SK-N-SH treated with all-trans-retinoic acid at 6 μM for 48 hours (cell line): ENCODE results near the gene PRMT1.
"Not testable (repeated sequence)": the region's sequence is repeated elsewhere in the genome, so short reads cannot be mapped to it uniquely, and the experiment has no call there.

Source experiments
- ATAC-seq: fragments of 200-7000 bp; cut with Tn5 transposase; 3 replicates; pipeline ENCODE4 v1.9.1; 2020; ENCODE audit warnings: mild to moderate bottlenecking, moderate library complexity
- ARNTL ChIP-seq: fragments of 450-650 bp; formaldehyde crosslinking; IDR thresholded peaks from 2 replicates; pipeline ENCODE4 v1.5.0; 2020; ENCODE audit warnings: low read depth, mild to moderate bottlenecking, moderate library complexity, borderline replicate concordance
- BACH2 ChIP-seq: fragments of 250-450 bp; sonication (Bioruptor Pico); IDR thresholded peaks from 2 replicates; pipeline ENCODE4 v1.9.0; 2021; ENCODE audit warnings: mild to moderate bottlenecking, borderline replicate concordance
- CSDC2 ChIP-seq: fragments of 250-450 bp; sonication (Bioruptor Pico); IDR thresholded peaks from 2 replicates; pipeline ENCODE4 v1.5.0; 2020; ENCODE audit warnings: mild to moderate bottlenecking, moderate library complexity
- ESRRG ChIP-seq: fragments of 250-450 bp; sonication (Bioruptor Pico); IDR thresholded peaks from 2 replicates; pipeline ENCODE4 v1.6.1; 2021; ENCODE audit warnings: mild to moderate bottlenecking
- GLIS3 ChIP-seq: fragments of 250-450 bp; sonication (Bioruptor Pico); IDR thresholded peaks from 2 replicates; pipeline ENCODE4 v1.5.0; 2020; ENCODE audit warnings: mild to moderate bottlenecking, moderate library complexity
- ISL1 ChIP-seq: fragments of 250-450 bp; sonication (Bioruptor Pico); IDR thresholded peaks from 2 replicates; pipeline ENCODE4 v2.1.2; 2022; ENCODE audit warnings: mild to moderate bottlenecking, moderate library complexity
- OSR1 ChIP-seq: fragments of 250-450 bp; sonication (Bioruptor Pico); IDR thresholded peaks from 2 replicates; pipeline ENCODE4 v1.8.0; 2022; ENCODE audit warnings: moderate library complexity, mild to moderate bottlenecking, inconsistent platforms
- PPARA ChIP-seq: fragments of 250-450 bp; sonication (Bioruptor Pico); IDR thresholded peaks from 2 replicates; pipeline ENCODE4 v1.5.0; 2020; ENCODE audit warnings: mild to moderate bottlenecking, borderline replicate concordance
- RARB ChIP-seq: fragments of 250-450 bp; sonication (Bioruptor Pico); IDR thresholded peaks from 2 replicates; pipeline ENCODE4 v1.8.0; 2021; ENCODE audit warnings: mild to moderate bottlenecking, moderate library complexity
- SNAI2 ChIP-seq: fragments of 250-450 bp; sonication (Bioruptor Pico); IDR thresholded peaks from 2 replicates; pipeline ENCODE4 v1.5.0; 2020; ENCODE audit warnings: mild to moderate bottlenecking, moderate library complexity
- TOX ChIP-seq: fragments of 250-450 bp; sonication (Bioruptor Pico); IDR thresholded peaks from 2 replicates; pipeline ENCODE4 v1.8.0; 2021; ENCODE audit warnings: mild to moderate bottlenecking, moderate library complexity, borderline replicate concordance
- ZC3H10 ChIP-seq: fragments of 250-450 bp; sonication (Bioruptor Pico); IDR thresholded peaks from 2 replicates; pipeline ENCODE4 v1.5.1; 2021; ENCODE audit warnings: mild to moderate bottlenecking, moderate library complexity
- ZFP3 ChIP-seq: fragments of 250-450 bp; sonication (Bioruptor Pico); IDR thresholded peaks from 2 replicates; pipeline ENCODE4 v1.5.0; 2020; ENCODE audit warnings: mild to moderate bottlenecking, moderate library complexity
- ZFP30 ChIP-seq: fragments of 450-650 bp; formaldehyde crosslinking; IDR thresholded peaks from 2 replicates; pipeline ENCODE4 v1.5.0; 2022; ENCODE audit warnings: mild to moderate bottlenecking, moderate library complexity
- ZNF565 ChIP-seq: fragments of 450-650 bp; formaldehyde crosslinking; conservative IDR thresholded peaks from 2 replicates; pipeline ENCODE4 v1.5.0; 2020; ENCODE audit warnings: low read depth, mild to moderate bottlenecking, moderate library complexity
- ZNF8 ChIP-seq: fragments of 450-650 bp; formaldehyde crosslinking; IDR thresholded peaks from 2 replicates; pipeline ENCODE4 v1.5.0; 2020; ENCODE audit warnings: mild to moderate bottlenecking, moderate library complexity
- TF ChIP-seq, protein P1 (sequence below): fragments of 250-450 bp; sonication (Bioruptor Pico); IDR thresholded peaks from 2 replicates; pipeline ENCODE4 v1.5.1; 2021; ENCODE audit warnings: mild to moderate bottlenecking, moderate library complexity
- TF ChIP-seq, protein P2 (sequence below): fragments of 250-450 bp; sonication (Bioruptor Pico); IDR thresholded peaks from 2 replicates; pipeline ENCODE4 v1.5.1; 2020; ENCODE audit warnings: low read depth, mild to moderate bottlenecking, moderate library complexity
- TF ChIP-seq, protein P3 (sequence below): fragments of 250-450 bp; sonication (Bioruptor Pico); IDR thresholded peaks from 2 replicates; pipeline ENCODE4 v1.8.0; 2021; ENCODE audit warnings: low read depth, mild to moderate bottlenecking, moderate library complexity, borderline replicate concordance
- TF ChIP-seq, protein P4 (sequence below): fragments of 250-450 bp; sonication (Bioruptor Pico); IDR thresholded peaks from 2 replicates; pipeline ENCODE4 v1.8.0; 2020; ENCODE audit warnings: mild to moderate bottlenecking, moderate library complexity, borderline replicate concordance
- TF ChIP-seq, protein P5 (sequence below): fragments of 250-450 bp; sonication (Bioruptor Pico); IDR thresholded peaks from 2 replicates; pipeline ENCODE4 v1.5.0; 2020; ENCODE audit warnings: mild to moderate bottlenecking, moderate library complexity

Gene PRMT1

DNA sequence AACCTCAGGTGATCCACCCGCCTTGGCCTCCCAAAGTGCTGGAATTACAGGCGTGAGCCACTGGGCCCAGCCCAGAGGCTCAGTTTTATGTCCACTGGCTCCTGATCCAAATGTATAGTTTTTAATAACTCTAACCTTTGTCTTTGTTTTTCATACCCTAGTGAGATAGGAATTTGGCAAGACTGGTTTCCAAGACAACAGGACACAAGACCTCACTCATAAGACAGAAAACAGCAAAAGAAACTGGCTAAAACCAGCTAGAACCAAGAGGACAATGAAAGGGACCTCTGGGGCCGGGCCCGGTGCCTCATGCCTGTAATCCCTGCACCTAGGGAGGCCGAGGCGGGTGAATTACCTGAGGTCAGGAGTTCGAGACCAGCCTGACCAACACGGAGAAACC lies 41.4 kb downstream of the PRMT1 start:
- TF ChIP-seq, protein P1, sequence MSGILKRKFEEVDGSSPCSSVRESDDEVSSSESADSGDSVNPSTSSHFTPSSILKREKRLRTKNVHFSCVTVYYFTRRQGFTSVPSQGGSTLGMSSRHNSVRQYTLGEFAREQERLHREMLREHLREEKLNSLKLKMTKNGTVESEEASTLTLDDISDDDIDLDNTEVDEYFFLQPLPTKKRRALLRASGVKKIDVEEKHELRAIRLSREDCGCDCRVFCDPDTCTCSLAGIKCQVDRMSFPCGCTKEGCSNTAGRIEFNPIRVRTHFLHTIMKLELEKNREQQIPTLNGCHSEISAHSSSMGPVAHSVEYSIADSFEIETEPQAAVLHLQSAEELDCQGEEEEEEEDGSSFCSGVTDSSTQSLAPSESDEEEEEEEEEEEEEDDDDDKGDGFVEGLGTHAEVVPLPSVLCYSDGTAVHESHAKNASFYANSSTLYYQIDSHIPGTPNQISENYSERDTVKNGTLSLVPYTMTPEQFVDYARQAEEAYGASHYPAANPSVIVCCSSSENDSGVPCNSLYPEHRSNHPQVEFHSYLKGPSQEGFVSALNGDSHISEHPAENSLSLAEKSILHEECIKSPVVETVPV (CRISPR knock-in tag) = no peak
- TF ChIP-seq ZNF565 (CRISPR knock-in tag) (no peak), OSR1 (CRISPR knock-in tag) (no peak), ISL1 (CRISPR knock-in tag) (no peak), TOX (CRISPR knock-in tag) (no peak), RARB (CRISPR knock-in tag) (no peak), ZC3H10 (CRISPR knock-in tag) (no peak), ZFP30 (no peak), ZFP3 (CRISPR knock-in tag) (no peak), ARNTL (CRISPR knock-in tag) (no peak)
- TF ChIP-seq, protein P2, sequence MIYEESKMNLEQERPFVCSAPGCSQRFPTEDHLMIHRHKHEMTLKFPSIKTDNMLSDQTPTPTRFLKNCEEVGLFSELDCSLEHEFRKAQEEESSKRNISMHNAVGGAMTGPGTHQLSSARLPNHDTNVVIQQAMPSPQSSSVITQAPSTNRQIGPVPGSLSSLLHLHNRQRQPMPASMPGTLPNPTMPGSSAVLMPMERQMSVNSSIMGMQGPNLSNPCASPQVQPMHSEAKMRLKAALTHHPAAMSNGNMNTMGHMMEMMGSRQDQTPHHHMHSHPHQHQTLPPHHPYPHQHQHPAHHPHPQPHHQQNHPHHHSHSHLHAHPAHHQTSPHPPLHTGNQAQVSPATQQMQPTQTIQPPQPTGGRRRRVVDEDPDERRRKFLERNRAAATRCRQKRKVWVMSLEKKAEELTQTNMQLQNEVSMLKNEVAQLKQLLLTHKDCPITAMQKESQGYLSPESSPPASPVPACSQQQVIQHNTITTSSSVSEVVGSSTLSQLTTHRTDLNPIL (CRISPR knock-in tag) = no peak
- TF ChIP-seq, protein P3, sequence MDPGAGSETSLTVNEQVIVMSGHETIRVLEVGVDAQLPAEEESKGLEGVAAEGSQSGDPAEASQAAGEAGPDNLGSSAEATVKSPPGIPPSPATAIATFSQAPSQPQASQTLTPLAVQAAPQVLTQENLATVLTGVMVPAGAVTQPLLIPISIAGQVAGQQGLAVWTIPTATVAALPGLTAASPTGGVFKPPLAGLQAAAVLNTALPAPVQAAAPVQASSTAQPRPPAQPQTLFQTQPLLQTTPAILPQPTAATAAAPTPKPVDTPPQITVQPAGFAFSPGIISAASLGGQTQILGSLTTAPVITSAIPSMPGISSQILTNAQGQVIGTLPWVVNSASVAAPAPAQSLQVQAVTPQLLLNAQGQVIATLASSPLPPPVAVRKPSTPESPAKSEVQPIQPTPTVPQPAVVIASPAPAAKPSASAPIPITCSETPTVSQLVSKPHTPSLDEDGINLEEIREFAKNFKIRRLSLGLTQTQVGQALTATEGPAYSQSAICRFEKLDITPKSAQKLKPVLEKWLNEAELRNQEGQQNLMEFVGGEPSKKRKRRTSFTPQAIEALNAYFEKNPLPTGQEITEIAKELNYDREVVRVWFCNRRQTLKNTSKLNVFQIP (CRISPR knock-in tag) = no peak
- no peak for ATAC-seq

DNA sequence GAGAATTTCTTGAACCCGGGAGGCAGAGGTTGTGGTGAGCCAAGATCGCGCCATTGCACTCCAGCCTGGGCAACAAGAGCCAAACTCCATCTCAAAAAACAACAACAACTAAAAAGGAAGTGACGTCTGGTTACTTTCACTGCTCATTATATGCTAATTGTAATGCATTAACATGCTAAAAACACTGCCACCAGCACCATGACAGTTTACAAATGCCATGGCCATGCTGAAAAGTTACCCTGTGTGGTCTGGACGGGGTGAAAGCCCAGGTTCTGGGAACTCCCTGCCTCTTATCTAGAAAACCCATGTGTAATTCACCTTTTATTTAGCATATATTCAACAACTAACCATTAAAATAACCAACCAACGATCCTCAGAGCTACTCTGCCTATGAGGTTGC lies 41.9 kb downstream of the PRMT1 start:
- TF ChIP-seq, protein P4, sequence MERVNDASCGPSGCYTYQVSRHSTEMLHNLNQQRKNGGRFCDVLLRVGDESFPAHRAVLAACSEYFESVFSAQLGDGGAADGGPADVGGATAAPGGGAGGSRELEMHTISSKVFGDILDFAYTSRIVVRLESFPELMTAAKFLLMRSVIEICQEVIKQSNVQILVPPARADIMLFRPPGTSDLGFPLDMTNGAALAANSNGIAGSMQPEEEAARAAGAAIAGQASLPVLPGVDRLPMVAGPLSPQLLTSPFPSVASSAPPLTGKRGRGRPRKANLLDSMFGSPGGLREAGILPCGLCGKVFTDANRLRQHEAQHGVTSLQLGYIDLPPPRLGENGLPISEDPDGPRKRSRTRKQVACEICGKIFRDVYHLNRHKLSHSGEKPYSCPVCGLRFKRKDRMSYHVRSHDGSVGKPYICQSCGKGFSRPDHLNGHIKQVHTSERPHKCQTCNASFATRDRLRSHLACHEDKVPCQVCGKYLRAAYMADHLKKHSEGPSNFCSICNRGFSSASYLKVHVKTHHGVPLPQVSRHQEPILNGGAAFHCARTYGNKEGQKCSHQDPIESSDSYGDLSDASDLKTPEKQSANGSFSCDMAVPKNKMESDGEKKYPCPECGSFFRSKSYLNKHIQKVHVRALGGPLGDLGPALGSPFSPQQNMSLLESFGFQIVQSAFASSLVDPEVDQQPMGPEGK = no peak
- no peak for TF ChIP-seq PPARA (CRISPR knock-in tag)
- TF ChIP-seq ZC3H10 (CRISPR knock-in tag) = no peak
- no peak for TF ChIP-seq ISL1 (CRISPR knock-in tag)
- TF ChIP-seq ARNTL (CRISPR knock-in tag) = no peak
- no peak for TF ChIP-seq ESRRG (CRISPR knock-in tag)
- no peak for TF ChIP-seq RARB (CRISPR knock-in tag)
- TF ChIP-seq, protein P2 (CRISPR knock-in tag) = no peak
- ATAC-seq = no peak

DNA sequence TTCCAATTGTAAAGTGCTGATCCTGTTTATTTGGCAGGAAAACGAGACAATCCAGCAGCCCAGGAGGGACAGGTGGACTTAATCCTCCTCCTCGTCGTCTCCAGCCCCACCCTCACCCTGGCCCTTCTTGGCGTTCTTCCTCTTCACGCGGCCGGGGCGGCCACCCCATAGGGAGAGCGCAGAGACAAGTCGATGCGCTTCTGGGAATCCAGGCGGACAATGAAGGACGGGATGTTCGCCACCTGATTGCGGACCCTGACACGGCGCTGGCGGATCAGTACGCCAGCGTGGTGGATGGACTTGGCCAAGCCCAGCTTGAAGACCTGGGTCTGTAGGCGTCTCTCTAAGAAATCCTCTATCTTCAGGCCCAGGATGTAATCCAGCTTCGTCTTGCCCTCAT lies 42.3 kb downstream of the PRMT1 start:
- ATAC-seq = not testable (repeated sequence)

DNA sequence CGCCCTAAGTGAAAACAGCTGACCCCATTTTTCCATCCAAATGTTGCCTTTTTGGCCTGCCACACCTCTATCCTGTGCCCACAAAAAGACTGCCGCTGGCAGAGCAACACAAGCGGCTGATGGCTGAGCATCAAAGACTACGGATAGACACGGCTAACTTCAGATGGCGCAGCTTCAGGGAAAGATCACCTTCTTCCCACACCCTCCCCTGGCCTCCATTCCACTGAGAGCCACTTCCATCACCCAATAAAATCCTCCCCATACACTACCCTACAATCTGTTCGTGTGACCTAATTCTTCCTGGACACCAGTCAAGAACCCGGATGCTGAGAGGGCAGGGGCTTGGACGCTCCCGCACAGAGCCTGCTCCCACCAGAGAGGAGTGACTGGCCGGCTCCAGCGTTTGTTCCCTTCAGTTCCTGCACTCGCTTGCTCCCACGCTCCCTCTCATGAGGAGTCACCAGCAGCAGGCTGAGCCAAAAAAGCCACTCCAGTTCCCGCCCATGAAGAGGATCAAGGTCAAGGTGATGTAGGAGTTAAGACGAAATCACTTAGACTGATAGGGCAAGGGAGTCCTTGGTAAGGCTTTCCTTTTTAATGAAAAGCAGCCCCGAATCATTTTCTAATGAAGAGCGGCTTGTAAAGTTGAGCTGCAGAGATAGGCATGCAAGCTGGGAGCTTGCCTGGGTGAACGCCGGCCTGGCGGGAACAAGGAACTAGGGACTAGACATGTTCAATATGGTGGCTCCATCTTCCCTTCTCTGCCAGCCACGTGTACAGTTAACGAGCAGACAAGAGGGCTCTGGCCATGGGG lies 50.4 kb downstream of the PRMT1 start:
- no peak for ATAC-seq
- TF ChIP-seq ZFP30 (no peak), CSDC2 (CRISPR knock-in tag) (no peak), ZNF8 (no peak), BACH2 (CRISPR knock-in tag) (no peak), RARB (CRISPR knock-in tag) (no peak), ISL1 (CRISPR knock-in tag) (no peak), ZNF565 (CRISPR knock-in tag) (no peak), GLIS3 (no peak), OSR1 (CRISPR knock-in tag) (no peak), SNAI2 (no peak)
- TF ChIP-seq, protein P5, sequence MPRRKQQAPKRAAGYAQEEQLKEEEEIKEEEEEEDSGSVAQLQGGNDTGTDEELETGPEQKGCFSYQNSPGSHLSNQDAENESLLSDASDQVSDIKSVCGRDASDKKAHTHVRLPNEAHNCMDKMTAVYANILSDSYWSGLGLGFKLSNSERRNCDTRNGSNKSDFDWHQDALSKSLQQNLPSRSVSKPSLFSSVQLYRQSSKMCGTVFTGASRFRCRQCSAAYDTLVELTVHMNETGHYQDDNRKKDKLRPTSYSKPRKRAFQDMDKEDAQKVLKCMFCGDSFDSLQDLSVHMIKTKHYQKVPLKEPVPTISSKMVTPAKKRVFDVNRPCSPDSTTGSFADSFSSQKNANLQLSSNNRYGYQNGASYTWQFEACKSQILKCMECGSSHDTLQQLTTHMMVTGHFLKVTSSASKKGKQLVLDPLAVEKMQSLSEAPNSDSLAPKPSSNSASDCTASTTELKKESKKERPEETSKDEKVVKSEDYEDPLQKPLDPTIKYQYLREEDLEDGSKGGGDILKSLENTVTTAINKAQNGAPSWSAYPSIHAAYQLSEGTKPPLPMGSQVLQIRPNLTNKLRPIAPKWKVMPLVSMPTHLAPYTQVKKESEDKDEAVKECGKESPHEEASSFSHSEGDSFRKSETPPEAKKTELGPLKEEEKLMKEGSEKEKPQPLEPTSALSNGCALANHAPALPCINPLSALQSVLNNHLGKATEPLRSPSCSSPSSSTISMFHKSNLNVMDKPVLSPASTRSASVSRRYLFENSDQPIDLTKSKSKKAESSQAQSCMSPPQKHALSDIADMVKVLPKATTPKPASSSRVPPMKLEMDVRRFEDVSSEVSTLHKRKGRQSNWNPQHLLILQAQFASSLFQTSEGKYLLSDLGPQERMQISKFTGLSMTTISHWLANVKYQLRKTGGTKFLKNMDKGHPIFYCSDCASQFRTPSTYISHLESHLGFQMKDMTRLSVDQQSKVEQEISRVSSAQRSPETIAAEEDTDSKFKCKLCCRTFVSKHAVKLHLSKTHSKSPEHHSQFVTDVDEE (CRISPR knock-in tag) = no peak
- TF ChIP-seq, protein P2 (CRISPR knock-in tag) = no peak
- TF ChIP-seq, protein P1 (CRISPR knock-in tag) = no peak
